GM21367 (cell line): Measurements from ENCODE around the gene TBC1D5.

ENCODE experiments used
- ATAC-seq: cut with Tn5 transposase; IDR thresholded peaks from one replicate; pipeline ENCODE4 v1.9.1; 2021; ENCODE audit not compliant: unreplicated experiment

The TBC1D5 gene

DNA sequence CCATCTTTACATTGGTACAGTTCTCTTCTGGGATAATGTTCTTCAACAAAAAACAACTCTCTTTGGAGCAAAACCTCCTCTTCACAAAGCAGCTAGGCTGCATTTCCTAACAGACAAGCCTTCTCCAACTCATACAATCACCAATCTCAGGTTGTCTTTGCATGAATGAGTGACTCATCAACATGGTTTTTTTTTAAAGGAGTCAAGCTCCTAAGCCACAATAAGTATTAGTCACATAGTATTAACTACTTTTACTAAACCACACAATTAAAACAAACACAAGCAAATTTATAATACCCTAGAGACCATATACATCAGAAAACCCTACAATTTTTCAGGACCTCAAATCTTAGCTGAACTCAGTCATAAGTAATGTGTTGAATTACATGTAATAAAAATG lies 137.4 kb downstream of the TBC1D5 start:
- ATAC-seq: no peak

- no peak for ATAC-seq
Measured at GRCh38 chr3:17602126-17602525, 140.3 kb downstream of the TBC1D5 start.

DNA sequence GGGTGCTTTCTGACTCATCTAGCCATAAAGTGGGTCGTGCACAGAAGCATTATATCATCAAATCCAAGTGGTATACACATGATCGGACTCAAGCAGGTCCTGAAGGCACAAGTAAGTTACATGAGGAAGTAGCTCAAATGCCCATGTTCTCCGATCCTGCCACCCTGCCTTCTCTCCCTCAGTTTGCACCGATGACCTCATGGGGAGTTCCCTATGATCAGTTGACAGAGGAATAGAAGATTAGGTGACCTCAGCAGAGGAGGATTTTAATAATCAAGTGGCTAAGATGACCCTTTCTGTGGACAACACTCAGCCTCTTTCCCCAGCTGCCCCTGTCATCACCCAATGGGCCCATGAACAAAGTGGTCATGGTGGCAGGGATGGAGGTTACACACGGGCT lies 149.5 kb downstream of the TBC1D5 start:
- no peak for ATAC-seq

DNA sequence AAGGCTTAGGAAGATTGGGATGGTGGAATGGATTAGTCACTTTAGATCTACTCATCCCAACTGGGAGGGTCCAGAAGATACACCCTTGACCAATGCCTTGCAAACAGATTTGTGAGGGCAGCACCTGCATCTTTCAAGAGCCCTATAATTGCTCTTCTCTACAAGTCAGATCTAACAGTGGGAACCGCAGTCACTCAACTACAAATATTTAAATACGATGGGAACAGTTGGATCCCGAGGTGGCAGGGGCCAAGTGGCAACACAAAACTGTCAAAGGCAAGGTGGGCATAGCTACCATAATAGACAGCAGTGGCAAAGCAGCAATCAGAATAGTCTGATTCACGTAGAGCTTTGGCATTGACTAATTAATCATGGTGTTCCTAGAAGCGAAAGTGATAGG lies 152.0 kb downstream of the TBC1D5 start:
- ATAC-seq: no peak

GRCh38 chr3:17589888-17590287 lies 152.5 kb downstream of the TBC1D5 start:
- ATAC-seq: no peak

DNA sequence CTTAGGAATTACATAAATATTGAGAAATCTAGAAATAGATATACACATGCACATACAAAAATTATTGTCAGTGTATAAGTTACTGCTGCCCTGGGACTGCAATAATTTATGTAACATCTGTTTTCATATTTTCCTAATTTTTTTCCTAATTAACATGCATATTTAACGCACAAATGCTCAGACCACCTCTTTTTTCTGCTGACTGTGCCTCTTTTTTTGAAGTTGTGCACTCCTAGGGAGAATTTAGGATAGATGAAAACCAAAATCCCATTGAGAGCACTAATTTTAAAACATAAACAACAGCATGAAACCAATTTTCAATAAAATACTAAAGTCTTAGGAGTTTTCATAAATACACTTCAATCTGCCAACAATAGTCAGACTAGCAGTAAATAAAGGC lies 154.0 kb downstream of the TBC1D5 start:
- no peak for ATAC-seq

GRCh38 chr3:17585394-17586325 lies 156.8 kb downstream of the TBC1D5 start:
- ATAC-seq: peak; percentile 45

- no peak for ATAC-seq
Measured at GRCh38 chr3:17584066-17584465, 158.4 kb downstream of the TBC1D5 start.

DNA sequence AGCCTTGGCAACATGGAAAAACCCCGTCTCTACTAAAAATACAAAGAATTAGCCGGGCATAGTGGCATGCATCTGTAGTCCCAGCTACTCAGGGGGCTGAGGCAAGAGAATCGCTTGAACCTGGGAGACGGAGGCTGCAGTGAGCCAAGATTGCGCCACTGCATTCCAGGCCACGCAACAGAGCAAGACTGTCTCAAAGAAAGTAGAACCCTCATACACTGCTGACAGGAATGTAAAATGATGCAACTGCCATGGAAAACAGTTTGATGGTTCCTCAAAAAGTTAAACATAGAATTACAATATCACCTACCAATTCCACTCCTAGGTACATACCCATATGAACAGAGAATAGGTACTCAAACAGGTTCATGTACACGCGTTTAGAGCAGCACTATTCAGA lies 158.9 kb downstream of the TBC1D5 start:
- no peak for ATAC-seq

DNA sequence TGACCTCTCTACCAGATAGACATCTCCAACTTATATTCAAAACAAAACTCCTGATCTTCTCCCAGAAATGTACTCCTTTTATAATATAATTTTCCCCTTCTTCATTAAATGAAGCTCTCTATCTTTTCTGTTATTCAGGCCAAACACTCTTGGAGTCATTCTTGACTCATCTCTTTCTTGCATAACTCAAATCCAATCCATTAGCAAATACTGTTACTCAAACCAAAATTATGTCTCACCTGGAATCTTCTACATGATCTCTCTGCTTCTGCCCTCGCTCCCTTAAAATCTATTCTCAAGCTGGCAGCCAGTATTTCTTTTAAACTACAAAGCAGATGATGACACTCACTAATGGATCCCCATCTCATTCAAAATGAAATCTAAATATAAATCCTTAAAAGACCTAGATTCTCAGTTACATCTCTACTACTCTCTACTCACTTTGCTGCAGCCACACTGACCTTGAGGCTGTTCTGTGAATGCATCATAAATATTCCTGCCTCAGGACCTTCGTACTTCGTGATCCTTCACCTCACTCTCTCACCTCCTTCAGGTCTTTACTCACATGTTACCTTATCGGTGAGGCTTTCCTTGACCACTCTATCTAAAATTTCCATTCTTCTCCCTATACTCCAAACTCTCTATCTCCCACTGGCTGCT lies 160.9 kb downstream of the TBC1D5 start:
- ATAC-seq: no peak

DNA sequence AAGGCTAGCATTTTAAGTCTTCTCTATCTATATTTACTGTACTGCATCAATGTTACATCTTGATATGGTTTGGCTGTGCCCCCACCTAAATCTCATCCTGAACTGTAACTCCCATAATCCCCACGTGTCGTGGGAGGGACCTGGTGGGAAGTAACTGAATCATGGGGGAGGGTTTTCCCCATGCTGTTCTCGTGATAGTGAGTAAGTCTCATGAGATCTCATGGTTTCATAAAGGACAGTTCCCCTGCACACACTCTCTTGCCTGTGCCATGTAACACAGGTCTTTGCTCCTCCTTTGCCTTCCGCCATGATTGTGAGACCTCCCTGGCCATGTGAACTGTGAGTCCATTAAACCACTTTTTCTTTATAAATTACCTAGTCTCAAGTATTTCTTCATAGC lies 161.5 kb downstream of the TBC1D5 start:
- ATAC-seq: no peak

DNA sequence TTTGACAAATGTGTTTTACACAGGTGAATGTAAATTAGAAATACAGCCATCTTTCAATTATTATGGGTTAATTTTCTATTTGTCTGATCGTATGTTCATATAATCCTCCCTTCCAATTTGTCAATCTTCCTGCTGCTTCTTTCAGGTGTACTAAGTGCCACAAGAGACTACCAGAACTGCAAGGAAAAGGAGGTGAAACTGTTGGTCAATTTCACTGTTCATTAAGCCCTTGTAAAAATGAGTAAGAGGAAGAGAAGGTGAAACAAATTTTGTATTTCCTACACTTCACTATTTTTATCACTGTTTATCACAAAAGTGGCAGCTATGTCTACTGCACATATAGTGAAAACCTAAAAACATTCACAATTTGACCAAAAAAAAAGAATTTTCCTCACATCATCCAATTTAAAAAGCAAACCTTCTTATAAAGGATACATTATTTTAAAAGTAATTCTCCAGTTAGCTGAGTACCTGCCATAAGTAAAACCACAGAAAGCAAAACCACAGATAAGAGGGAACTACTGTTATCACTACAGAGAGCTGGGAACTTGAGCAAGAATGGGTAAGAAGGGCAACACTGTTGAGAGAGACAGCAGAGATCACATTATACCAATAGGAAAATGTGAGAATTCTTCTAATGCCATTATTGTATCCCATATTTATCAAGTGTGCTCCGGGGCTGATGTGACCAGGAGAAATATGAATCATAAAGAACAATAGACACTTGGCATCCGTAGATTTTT lies 163.0 kb downstream of the TBC1D5 start:
- peak; percentile 92 for ATAC-seq

GRCh38 chr3:17577796-17578520 lies 164.5 kb downstream of the TBC1D5 start:
- no peak for ATAC-seq

DNA sequence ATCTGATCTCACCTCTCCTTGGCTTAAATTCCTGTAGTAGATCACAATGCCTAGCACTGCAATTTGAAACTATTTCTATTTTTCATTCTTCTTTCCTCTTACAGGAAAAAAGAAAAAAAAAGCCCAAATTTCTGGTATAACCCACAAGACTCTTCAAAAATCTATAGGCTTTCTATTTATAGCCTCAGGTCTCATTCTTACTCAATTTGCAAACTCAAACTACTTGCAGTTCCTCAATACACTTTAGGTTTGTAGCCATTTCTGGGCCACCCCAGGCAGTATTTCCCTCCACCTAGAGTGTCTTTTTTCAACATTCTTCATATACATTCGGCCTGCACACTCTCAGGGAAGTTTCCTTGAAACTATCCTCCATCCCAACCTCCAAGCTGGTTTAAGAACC lies 169.0 kb downstream of the TBC1D5 start:
- peak; percentile 92 for ATAC-seq

- no peak for ATAC-seq
Measured at GRCh38 chr3:17571686-17572085, 170.7 kb downstream of the TBC1D5 start.

DNA sequence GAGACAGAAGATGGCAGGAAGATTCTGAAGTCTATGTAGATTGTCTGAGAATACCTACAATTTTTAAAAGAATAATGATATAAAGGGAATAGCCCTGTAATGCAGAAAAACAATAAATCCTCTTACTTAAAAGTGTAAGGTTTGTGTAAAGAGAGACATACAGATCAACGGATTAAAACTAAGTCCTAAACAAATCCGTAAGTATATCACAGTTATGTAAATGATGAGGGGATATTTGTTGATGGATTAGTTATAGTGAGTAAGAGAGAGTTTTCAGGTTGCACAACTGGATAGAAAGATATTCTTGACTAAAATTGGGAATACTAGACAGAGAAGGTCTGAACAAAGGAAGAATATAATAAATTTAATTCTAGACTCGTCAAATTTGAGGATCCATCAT lies 179.6 kb downstream of the TBC1D5 start:
- ATAC-seq: no peak

GRCh38 chr3:17558565-17558964 lies 183.9 kb downstream of the TBC1D5 start:
- ATAC-seq: no peak

DNA sequence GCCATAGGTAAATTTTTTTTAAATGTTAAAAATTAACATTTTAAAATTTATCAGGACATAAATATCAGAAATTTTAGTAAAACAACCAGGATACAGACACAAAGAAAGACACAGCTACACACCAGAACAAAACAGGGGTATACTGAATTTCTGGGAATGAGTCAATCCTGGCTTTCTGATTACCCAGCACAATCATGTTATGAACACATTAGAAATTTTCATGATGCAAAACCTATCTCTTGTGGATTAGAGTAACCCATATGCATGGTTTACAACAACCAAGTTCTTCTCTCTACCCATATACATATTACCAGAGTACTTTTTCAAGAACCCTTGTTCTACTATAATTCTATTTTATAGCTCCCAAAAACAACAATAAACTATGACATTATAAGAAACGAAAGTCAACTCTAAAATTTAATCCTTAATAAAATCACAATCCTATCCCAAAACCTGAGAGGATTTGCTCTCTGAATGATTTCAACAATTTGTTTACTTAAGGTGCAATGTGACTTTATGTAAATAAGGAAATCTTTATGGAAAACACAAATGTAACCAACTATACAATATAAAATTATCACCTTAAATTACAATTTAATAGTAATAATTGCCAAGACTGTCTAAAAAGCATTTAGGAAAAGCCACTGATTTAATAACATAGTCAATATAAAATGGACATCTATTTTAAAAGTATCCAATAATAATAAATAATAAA lies 184.5 kb downstream of the TBC1D5 start:
- ATAC-seq: no peak

DNA sequence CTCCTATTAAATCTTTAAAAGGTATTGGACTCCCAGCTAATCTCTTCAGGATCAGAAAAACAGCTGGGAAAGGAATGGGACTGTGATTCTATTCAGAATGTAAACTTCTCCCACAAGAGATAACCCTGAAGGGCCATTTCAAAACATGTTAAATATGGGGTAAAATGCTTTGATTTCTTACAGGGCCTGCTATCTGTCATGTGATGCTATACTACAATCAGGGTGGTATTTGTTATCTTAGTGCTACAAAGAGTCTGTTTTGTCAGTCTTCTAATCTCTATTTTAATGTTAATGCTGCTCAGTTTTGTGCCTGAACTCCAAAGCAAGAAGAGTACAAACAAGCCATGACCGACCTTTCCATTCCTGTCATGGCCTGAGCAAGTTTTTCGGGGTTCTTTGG lies 186.9 kb downstream of the TBC1D5 start:
- no peak for ATAC-seq

DNA sequence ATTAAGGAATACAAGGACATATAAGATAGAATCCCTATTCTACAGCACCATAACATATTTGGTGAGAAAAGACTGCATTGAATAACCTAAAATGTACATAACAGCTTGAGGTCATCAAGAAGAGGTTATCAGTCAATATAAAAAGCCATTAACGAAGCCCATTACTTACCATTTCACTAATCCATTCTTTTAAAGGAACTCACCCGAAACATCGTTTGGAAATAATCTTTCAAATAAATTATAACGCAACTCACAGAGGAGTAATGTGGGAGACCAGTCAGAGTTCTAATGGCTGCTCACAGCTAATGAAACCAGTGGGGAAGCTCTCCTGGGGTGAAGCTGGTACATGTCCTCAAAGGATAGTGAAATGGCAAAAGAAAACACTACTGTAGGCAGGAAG lies 188.4 kb downstream of the TBC1D5 start:
- no peak for ATAC-seq
